Common myeloid progenitor, CD34-positive (primary cell): ENCODE data around the gene JPT2.

ENCODE experiments used
- CTCF ChIA-PET: fragments of 350-600 bp; sonication (Branson Sonifier 250); formaldehyde crosslinking; loops from one replicate; lab custom pipeline; 2021; ENCODE audit warnings: antibody characterized with exemption; lab: Charles Lee
- POLR2A ChIA-PET: fragments of 350-600 bp; sonication (Branson Sonifier 250); formaldehyde crosslinking; loops from one replicate; lab custom pipeline; 2021; ENCODE audit warnings: antibody characterized with exemption; lab: Charles Lee
- DNase-seq, 3 donors: peaks; one replicate each; pipeline versions ENCODE4 v3.0.0 to v3.0.0-alpha.2; 2013
- H3K27ac ChIP-seq, 2 experiments: 1 replicate in 1 of 2; 2 replicates in 1 of 2; pipeline ENCODE4 v1.7.0; 2013; ENCODE audit warnings: inconsistent platforms in 2 of 2, low read length in 2 of 2, mild to moderate bottlenecking in 2 of 2, low read depth in 1 of 2, moderate library complexity in 1 of 2; ENCODE audit not compliant: severe bottlenecking in 2 of 2, insufficient read depth in 1 of 2, poor library complexity in 1 of 2
- H3K27me3 ChIP-seq, 5 experiments: replicated peaks in 2 of 5; 1 replicate in 3 of 5; 2 replicates in 2 of 5; pipeline versions ENCODE4 v1.6.1 to v1.7.0; 2013; ENCODE audit warnings: low read length in 4 of 5, mild to moderate bottlenecking in 2 of 5, moderate library complexity in 2 of 5, inconsistent platforms in 1 of 5; ENCODE audit not compliant: insufficient read depth in 5 of 5, control insufficient read depth in 4 of 5
- H3K36me3 ChIP-seq, 4 experiments: 1 replicate in 2 of 4; 2 replicates in 2 of 4; pipeline versions ENCODE4 v1.6.1 to v1.7.0; 2013; ENCODE audit warnings: low read length in 3 of 4, control low read depth in 1 of 4, mild to moderate bottlenecking in 1 of 4; ENCODE audit not compliant: control insufficient read depth in 4 of 4, insufficient read depth in 4 of 4
- H3K4me1 ChIP-seq, 4 experiments: 1 replicate in 3 of 4; 2 replicates in 1 of 4; pipeline versions ENCODE4 v1.6.1 to v1.7.1; 2013; ENCODE audit warnings: low read length in 3 of 4, mild to moderate bottlenecking in 3 of 4, control low read depth in 1 of 4, inconsistent platforms in 1 of 4, moderate library complexity in 1 of 4; ENCODE audit not compliant: control insufficient read depth in 4 of 4, insufficient read depth in 4 of 4; ENCODE audit errors: control extremely low read depth in 1 of 4
- H3K4me3 ChIP-seq, 7 experiments: 1 replicate in 4 of 7; 2 replicates in 3 of 7; pipeline versions ENCODE4 v1.5.1 to v1.7.0; 2013; ENCODE audit warnings: mild to moderate bottlenecking in 7 of 7, low read length in 6 of 7, moderate library complexity in 6 of 7, inconsistent platforms in 2 of 7, low read depth in 2 of 7, control low read depth in 1 of 7; ENCODE audit not compliant: insufficient read depth in 4 of 7, control insufficient read depth in 1 of 7; ENCODE audit errors: extremely low read depth in 1 of 7
- H3K9me3 ChIP-seq, 5 experiments: 1 replicate in 4 of 5; 2 replicates in 1 of 5; pipeline versions ENCODE4 v1.6.1 to v1.7.1; 2013; ENCODE audit warnings: low read length in 4 of 5, mild to moderate bottlenecking in 2 of 5, inconsistent platforms in 1 of 5, low read depth in 1 of 5, moderate library complexity in 1 of 5; ENCODE audit not compliant: control insufficient read depth in 4 of 5, insufficient read depth in 2 of 5; ENCODE audit errors: control extremely low read depth in 1 of 5
- WGBS: methylation state at CpG from one replicate; pipeline ENCODE4 v1.1.5; 2013; ENCODE audit not compliant: insufficient coverage; 5-methylcytosine and 5-hydroxymethylcytosine counted together

JPT2 gene

GRCh38 chr16:1681032-1681431, 3.0 kb downstream of the JPT2 start:
- Histone ChIP-seq H3K4me3 (no peak overlapping the region), H3K4me1 (peaks cover 4 to 29% (median 16%) of the 10 kb centered on the region in 4 experiments), H3K27ac (peak overlapping the region in 1 of 2 experiments; percentile 0), H3K36me3 (peaks cover 12 to 39% (median 21%) of the 10 kb centered on the region in 4 experiments), H3K9me3 (no peaks in the 10 kb centered on the region), H3K27me3 (no peaks in the 10 kb centered on the region)
- POLR2A ChIA-PET = no interaction called here
- CTCF ChIA-PET = interaction anchor here (0.9 kb wide), 1 partner anchor 25 kb away, joined by 4 read pairs; the partner anchor contains the start of gene MAPK8IP3
- no peak for DNase-seq
- WGBS = 100% methylated on average over 7 of the region's 10 CpGs

GRCh38 chr16:1687427-1688316, 9.6 kb downstream of the JPT2 start:
- WGBS = 98% methylated on average over 13 of the region's 17 CpGs
- no peak for DNase-seq
- ChIA-PET POLR2A (no interaction called here), CTCF (no interaction called here)
- Histone ChIP-seq H3K27me3 (no peaks in the 10 kb centered on the region), H3K27ac (no peak overlapping the region), H3K4me3 (no peak overlapping the region), H3K9me3 (no peaks in the 10 kb centered on the region), H3K36me3 (peaks cover 18 to 78% (median 62%) of the 10 kb centered on the region in 4 experiments), H3K4me1 (no peaks in the 10 kb centered on the region)

- ChIA-PET CTCF (no interaction called here), POLR2A (no interaction called here)
- 90% methylated on average over 9 of the region's 10 CpGs for WGBS
- H3K4me3 ChIP-seq = no peak overlapping the region
- no peak overlapping the region for H3K27ac ChIP-seq
- H3K36me3 ChIP-seq = peaks cover 21 to 84% (median 70%) of the 10 kb centered on the region in 4 experiments
- no peak for DNase-seq
- no peaks in the 10 kb centered on the region for H3K27me3 ChIP-seq
- H3K9me3 ChIP-seq = no peaks in the 10 kb centered on the region
- H3K4me1 ChIP-seq = no peaks in the 10 kb centered on the region
Measured at GRCh38 chr16:1688807-1689560, 10.9 kb downstream of the JPT2 start.

GRCh38 chr16:1689853-1690252, 11.8 kb downstream of the JPT2 start:
- 100% methylated on average over 11 of the region's 13 CpGs for WGBS
- H3K27me3 ChIP-seq = no peaks in the 10 kb centered on the region
- no peak for DNase-seq
- no peaks in the 10 kb centered on the region for H3K4me1 ChIP-seq
- H3K9me3 ChIP-seq = no peaks in the 10 kb centered on the region
- ChIA-PET CTCF (no interaction called here), POLR2A (no interaction called here)
- H3K36me3 ChIP-seq = peaks cover 22 to 91% (median 73%) of the 10 kb centered on the region in 4 experiments
- no peak overlapping the region for H3K4me3 ChIP-seq
- H3K27ac ChIP-seq = no peak overlapping the region

- Histone ChIP-seq H3K36me3 (peaks cover 15 to 87% (median 70%) of the 10 kb centered on the region in 4 experiments), H3K27me3 (no peaks in the 10 kb centered on the region), H3K4me3 (no peak overlapping the region), H3K4me1 (no peaks in the 10 kb centered on the region), H3K9me3 (no peaks in the 10 kb centered on the region), H3K27ac (no peak overlapping the region)
- ChIA-PET POLR2A (no interaction called here), CTCF (interaction anchor here (0.8 to 1.2 kb wide), 2 partner anchors 12 to 23 kb away, joined by 3 read pairs; partner anchors contain the start of gene JPT2)
- DNase-seq = no peak
- WGBS = 75% methylated on average over 1 of the region's 1 CpG
Measured at GRCh38 chr16:1690810-1691209, 12.7 kb downstream of the JPT2 start.

- Histone ChIP-seq H3K4me3 (no peak overlapping the region), H3K27ac (no peak overlapping the region), H3K27me3 (no peaks in the 10 kb centered on the region), H3K36me3 (peaks cover 15 to 90% (median 71%) of the 10 kb centered on the region in 4 experiments), H3K4me1 (no peaks in the 10 kb centered on the region), H3K9me3 (no peaks in the 10 kb centered on the region)
- ChIA-PET POLR2A (no interaction called here), CTCF (interaction anchor here (0.8 to 1.8 kb wide), 4 partner anchors 13 to 32 kb away, joined by 3 to 7 read pairs (median 4); partner anchors contain the start of genes JPT2 and MAPK8IP3)
- DNase-seq = peak in 1 of 3 donors; percentile 13
Measured at GRCh38 chr16:1691276-1691675, 13.2 kb downstream of the JPT2 start.
